MM.1S (cell line): ENCODE measurements around the gene UBN1.

Source experiments
- DNase-seq: peaks from one replicate; pipeline ENCODE4 v3.0.0-alpha.2; 2015
- H2AFZ ChIP-seq: fragments of 300-600 bp; sonication (generic); 2 replicates; pipeline ENCODE4 v1.6.0; 2016; ENCODE audit warnings: antibody characterized with exemption, low read length
- H3F3A ChIP-seq: fragments of 300-600 bp; sonication (generic); 2 replicates; pipeline ENCODE4 v1.6.1; 2016; ENCODE audit warnings: mild to moderate bottlenecking, antibody characterized with exemption, low read length, moderate library complexity, mixed read lengths; ENCODE audit not compliant: insufficient read depth
- H3K27ac ChIP-seq: fragments of 300-600 bp; sonication (generic); 2 replicates; pipeline ENCODE4 v1.5.1; 2016; ENCODE audit warnings: mild to moderate bottlenecking, low read length
- H3K27me3 ChIP-seq: fragments of 300-600 bp; sonication (generic); replicated peaks from 2 replicates; pipeline ENCODE4 v1.6.0; 2016; ENCODE audit warnings: low read length; ENCODE audit not compliant: insufficient read depth
- H3K36me3 ChIP-seq: fragments of 300-600 bp; sonication (generic); replicated peaks from 2 replicates; pipeline ENCODE4 v1.6.1; 2016; ENCODE audit warnings: mild to moderate bottlenecking, low read length, mixed read lengths; ENCODE audit not compliant: insufficient read depth
- H3K4me1 ChIP-seq: fragments of 300-600 bp; sonication (generic); 2 replicates; pipeline ENCODE4 v1.6.1; 2016; ENCODE audit warnings: low read length, mixed read lengths
- H3K4me2 ChIP-seq: fragments of 300-600 bp; sonication (generic); 2 replicates; pipeline ENCODE4 v1.6.0; 2016; ENCODE audit warnings: low read depth, low read length
- H3K4me3 ChIP-seq: fragments of 300-600 bp; sonication (generic); 2 replicates; pipeline ENCODE4 v1.5.1; 2016; ENCODE audit warnings: low read length, mixed read lengths
- H3K79me2 ChIP-seq: fragments of 300-600 bp; sonication (generic); 2 replicates; pipeline ENCODE4 v1.6.1; 2016; ENCODE audit warnings: mixed run types, low read length, mixed read lengths
- H3K9ac ChIP-seq: fragments of 300-600 bp; sonication (generic); 2 replicates; pipeline ENCODE4 v1.6.1; 2016; ENCODE audit warnings: low read length, mixed read lengths
- H3K9me2 ChIP-seq: fragments of 300-600 bp; sonication (generic); replicated peaks from 2 replicates; pipeline ENCODE4 v1.6.1; 2016; ENCODE audit warnings: mild to moderate bottlenecking, low read length, mixed read lengths; ENCODE audit not compliant: insufficient read depth
- H3K9me3 ChIP-seq: fragments of 300-600 bp; sonication (generic); replicated peaks from 2 replicates; pipeline ENCODE4 v1.6.1; 2016; ENCODE audit warnings: mild to moderate bottlenecking, low read length, mixed read lengths; ENCODE audit not compliant: insufficient read depth
- H4K20me1 ChIP-seq: fragments of 300-600 bp; sonication (generic); 2 replicates; pipeline ENCODE4 v1.6.1; 2016; ENCODE audit warnings: mild to moderate bottlenecking, low read length, moderate library complexity, mixed read lengths; ENCODE audit not compliant: insufficient read depth
- CTCF ChIP-seq: fragments of 300-600 bp; sonication (generic); IDR thresholded peaks from 2 replicates; pipeline ENCODE4 v1.5.1; 2016; ENCODE audit warnings: antibody characterized with exemption, low read length, mixed read lengths
- EZH2 ChIP-seq: fragments of 300-600 bp; sonication (generic); optimal IDR thresholded peaks from 2 replicates; pipeline ENCODE3; 2017; ENCODE audit warnings: low read depth, mild to moderate bottlenecking, antibody characterized with exemption, low read length, mixed read lengths
- EZH2phosphoT487 ChIP-seq: fragments of 300-600 bp; sonication (generic); IDR thresholded peaks from 2 replicates; pipeline ENCODE4 v1.6.1; 2018; ENCODE audit warnings: antibody characterized with exemption, low read length

Gene UBN1

GRCh38 chr16:4904942-4905615, 57.8 kb downstream of the UBN1 start:
- H3K4me1 ChIP-seq: no peaks in the 10 kb centered on the region
- no peak overlapping the region for H3K9ac ChIP-seq
- no peaks in the 10 kb centered on the region for H3K9me3 ChIP-seq
- no peak for TF ChIP-seq EZH2phosphoT487
- TF ChIP-seq EZH2: no peak
- TF ChIP-seq CTCF: no peak
- H3F3A ChIP-seq: no peaks in the 10 kb centered on the region
- H4K20me1 ChIP-seq: no peaks in the 10 kb centered on the region
- H3K4me2 ChIP-seq: no peak overlapping the region
- H3K27ac ChIP-seq: no peak overlapping the region
- peaks cover 35% of the 10 kb centered on the region for H3K27me3 ChIP-seq
- H3K9me2 ChIP-seq: no peaks in the 10 kb centered on the region
- H3K36me3 ChIP-seq: no peaks in the 10 kb centered on the region
- no peak overlapping the region for H3K4me3 ChIP-seq
- no peak overlapping the region for H2AFZ ChIP-seq
- no peaks in the 10 kb centered on the region for H3K79me2 ChIP-seq
- DNase-seq: no peak

GRCh38 chr16:4908854-4909401, 61.6 kb downstream of the UBN1 start:
- H3K36me3 ChIP-seq: no peaks in the 10 kb centered on the region
- H3K27me3 ChIP-seq: peaks cover 21% of the 10 kb centered on the region
- H2AFZ ChIP-seq: no peak overlapping the region
- no peaks in the 10 kb centered on the region for H3F3A ChIP-seq
- DNase-seq: no peak
- H3K27ac ChIP-seq: no peak overlapping the region
- no peak overlapping the region for H3K4me2 ChIP-seq
- H3K9me3 ChIP-seq: no peaks in the 10 kb centered on the region
- no peaks in the 10 kb centered on the region for H3K9me2 ChIP-seq
- H3K9ac ChIP-seq: no peak overlapping the region
- no peaks in the 10 kb centered on the region for H4K20me1 ChIP-seq
- TF ChIP-seq EZH2: no peak
- no peak for TF ChIP-seq EZH2phosphoT487
- no peaks in the 10 kb centered on the region for H3K79me2 ChIP-seq
- no peaks in the 10 kb centered on the region for H3K4me1 ChIP-seq
- H3K4me3 ChIP-seq: no peak overlapping the region

GRCh38 chr16:4909825-4910224, 62.5 kb downstream of the UBN1 start:
- H2AFZ ChIP-seq: no peak overlapping the region
- no peaks in the 10 kb centered on the region for H3K36me3 ChIP-seq
- no peaks in the 10 kb centered on the region for H3K9me3 ChIP-seq
- DNase-seq: no peak
- H3K27ac ChIP-seq: no peak overlapping the region
- no peaks in the 10 kb centered on the region for H3K79me2 ChIP-seq
- H4K20me1 ChIP-seq: no peaks in the 10 kb centered on the region
- no peak overlapping the region for H3K4me2 ChIP-seq
- H3K9ac ChIP-seq: no peak overlapping the region
- no peaks in the 10 kb centered on the region for H3F3A ChIP-seq
- TF ChIP-seq CTCF (no peak), EZH2phosphoT487 (no peak), EZH2 (no peak)
- peaks cover 12% of the 10 kb centered on the region for H3K27me3 ChIP-seq
- no peaks in the 10 kb centered on the region for H3K4me1 ChIP-seq
- H3K9me2 ChIP-seq: no peaks in the 10 kb centered on the region
- no peak overlapping the region for H3K4me3 ChIP-seq

GRCh38 chr16:4910828-4911227, 63.5 kb downstream of the UBN1 start:
- Histone ChIP-seq H3K9me2 (no peaks in the 10 kb centered on the region), H3K4me2 (no peak overlapping the region), H3K27ac (no peak overlapping the region), H3K4me3 (no peak overlapping the region), H2AFZ (no peak overlapping the region), H4K20me1 (no peaks in the 10 kb centered on the region), H3F3A (no peaks in the 10 kb centered on the region), H3K9ac (no peak overlapping the region), H3K36me3 (no peaks in the 10 kb centered on the region), H3K4me1 (no peaks in the 10 kb centered on the region), H3K9me3 (no peaks in the 10 kb centered on the region), H3K27me3 (peaks cover 2% of the 10 kb centered on the region; the same call in 1 of the 2 replicates), H3K79me2 (no peaks in the 10 kb centered on the region)
- DNase-seq: no peak
- TF ChIP-seq EZH2 (no peak), EZH2phosphoT487 (no peak)
